B cell (primary cell): ENCODE measurements around the gene ELP2.

Experiments
- EZH2 ChIP-seq: IDR thresholded peaks from 2 replicates; pipeline ENCODE4 v1.6.1; 2012; ENCODE audit warnings: borderline replicate concordance, low read depth, mild to moderate bottlenecking, moderate library complexity, low read length; ENCODE audit not compliant: insufficient read depth, poor library complexity, severe bottlenecking
- TF ChIP-seq, protein P1 (sequence below): fragments of 200-600 bp; IDR thresholded peaks from one replicate; pipeline ENCODE4 v1.8.0; 2022; ENCODE audit warnings: antibody characterized with exemption, mild to moderate bottlenecking

GRCh38 chr18:36187193-36187825 lies 57.6 kb downstream of the ELP2 start, which contains the start of gene MOCOS:
- TF ChIP-seq EZH2, result no peak
- TF ChIP-seq, protein P1, sequence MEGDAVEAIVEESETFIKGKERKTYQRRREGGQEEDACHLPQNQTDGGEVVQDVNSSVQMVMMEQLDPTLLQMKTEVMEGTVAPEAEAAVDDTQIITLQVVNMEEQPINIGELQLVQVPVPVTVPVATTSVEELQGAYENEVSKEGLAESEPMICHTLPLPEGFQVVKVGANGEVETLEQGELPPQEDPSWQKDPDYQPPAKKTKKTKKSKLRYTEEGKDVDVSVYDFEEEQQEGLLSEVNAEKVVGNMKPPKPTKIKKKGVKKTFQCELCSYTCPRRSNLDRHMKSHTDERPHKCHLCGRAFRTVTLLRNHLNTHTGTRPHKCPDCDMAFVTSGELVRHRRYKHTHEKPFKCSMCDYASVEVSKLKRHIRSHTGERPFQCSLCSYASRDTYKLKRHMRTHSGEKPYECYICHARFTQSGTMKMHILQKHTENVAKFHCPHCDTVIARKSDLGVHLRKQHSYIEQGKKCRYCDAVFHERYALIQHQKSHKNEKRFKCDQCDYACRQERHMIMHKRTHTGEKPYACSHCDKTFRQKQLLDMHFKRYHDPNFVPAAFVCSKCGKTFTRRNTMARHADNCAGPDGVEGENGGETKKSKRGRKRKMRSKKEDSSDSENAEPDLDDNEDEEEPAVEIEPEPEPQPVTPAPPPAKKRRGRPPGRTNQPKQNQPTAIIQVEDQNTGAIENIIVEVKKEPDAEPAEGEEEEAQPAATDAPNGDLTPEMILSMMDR, result no peak
